Hepatocyte (in vitro differentiated cells): ENCODE measurements around the gene FNDC3B. TPM values are rescaled to one million over a fixed set of nuclear protein-coding genes. Genes with fewer than 3 reads are reported as not detected.

Experiments used
- DNase-seq: peaks from one replicate; pipeline ENCODE4 v3.0.0-alpha.2; 2016; ENCODE audit warnings: low spot score
- H2AFZ ChIP-seq: fragments of 200-600 bp; sonication (generic); 2 replicates; pipeline ENCODE4 v1.6.0; 2016; ENCODE audit warnings: antibody characterized with exemption, mild to moderate bottlenecking
- H3K27ac ChIP-seq: fragments of 200-600 bp; sonication (generic); 2 replicates; pipeline ENCODE4 v1.5.1; 2016; ENCODE audit warnings: mild to moderate bottlenecking
- H3K27me3 ChIP-seq: fragments of 200-600 bp; sonication (generic); 2 replicates; pipeline ENCODE4 v1.6.1; 2016
- H3K36me3 ChIP-seq: fragments of 200-600 bp; sonication (generic); replicated peaks from 2 replicates; pipeline ENCODE4 v1.5.1; 2016; ENCODE audit warnings: low read depth; ENCODE audit not compliant: insufficient read depth
- H3K4me1 ChIP-seq: fragments of 200-600 bp; sonication (generic); 2 replicates; pipeline ENCODE4 v1.5.1; 2016; ENCODE audit warnings: mild to moderate bottlenecking, moderate library complexity; ENCODE audit not compliant: insufficient read depth
- H3K4me2 ChIP-seq: fragments of 200-600 bp; sonication (generic); 2 replicates; pipeline ENCODE4 v1.6.0; 2016
- H3K4me3 ChIP-seq: fragments of 200-600 bp; sonication (generic); 2 replicates; pipeline ENCODE4 v1.5.1; 2016; ENCODE audit warnings: mild to moderate bottlenecking
- H3K79me2 ChIP-seq: fragments of 200-600 bp; sonication (generic); 2 replicates; pipeline ENCODE4 v1.6.0; 2017; ENCODE audit warnings: mild to moderate bottlenecking
- H3K9me2 ChIP-seq: fragments of 200-600 bp; sonication (generic); replicated peaks from 2 replicates; pipeline ENCODE4 v1.6.0; 2017; ENCODE audit warnings: mild to moderate bottlenecking; ENCODE audit not compliant: insufficient read depth
- H3K9me3 ChIP-seq: fragments of 200-600 bp; sonication (generic); 2 replicates; pipeline ENCODE4 v1.5.1; 2016; ENCODE audit warnings: low read depth, mild to moderate bottlenecking
- H4K20me1 ChIP-seq: fragments of 200-600 bp; sonication (generic); 2 replicates; pipeline ENCODE4 v1.6.0; 2016; ENCODE audit warnings: mild to moderate bottlenecking; ENCODE audit not compliant: insufficient read depth, poor library complexity, severe bottlenecking
- CTCF ChIP-seq: fragments of 200-600 bp; sonication (generic); IDR thresholded peaks from 2 replicates; pipeline ENCODE4 v1.5.1; 2016; ENCODE audit warnings: antibody characterized with exemption, mild to moderate bottlenecking; ENCODE audit not compliant: poor library complexity
- EZH2 ChIP-seq: fragments of 200-600 bp; sonication (generic); IDR thresholded peaks from 2 replicates; pipeline ENCODE4 v1.6.1; 2016; ENCODE audit warnings: antibody characterized with exemption, mild to moderate bottlenecking, borderline replicate concordance
- EZH2phosphoT487 ChIP-seq: fragments of 200-600 bp; sonication (generic); IDR thresholded peaks from one replicate; pipeline ENCODE4 v1.6.1; 2018; ENCODE audit warnings: antibody characterized with exemption, mild to moderate bottlenecking, low read depth, moderate library complexity; ENCODE audit not compliant: unreplicated experiment, severe bottlenecking
- WGBS: methylation state at CpG from one replicate; pipeline ENCODE4 v1.1.6; 2016; ENCODE audit warnings: low lambda C conversion rate; ENCODE audit errors: missing lambda C conversion rate; 5-methylcytosine and 5-hydroxymethylcytosine counted together
- polyA plus RNA-seq: library from polyadenylated mRNA; unstranded; fragments of >200 nt; fragmentation: Nextera tagmentation; extraction: Ambion mirVana; gene quantifications from 2 replicates; pipeline ENCODE4 v1.2.1, GENCODE V29; 2016
- total RNA-seq: library from RNA; depleted of rRNA; stranded (reverse); fragments of >200 nt; gene quantifications from 2 replicates; pipeline ENCODE4 v1.2.3, GENCODE V29; 2014

FNDC3B gene
- total and polyA plus RNA-seq, 2 experiments from 2014 or later: 61.2 to 113 TPM

GRCh38 chr3:172112734-172113120, 73.3 kb downstream of the FNDC3B start:
- peaks cover 94% of the 10 kb centered on the region for H3K79me2 ChIP-seq

GRCh38 chr3:172113710-172114109, 74.3 kb downstream of the FNDC3B start:
- H3K9me3 ChIP-seq: no peaks in the 10 kb centered on the region
- no peaks in the 10 kb centered on the region for H3K27me3 ChIP-seq
- H3K4me1 ChIP-seq: no peaks in the 10 kb centered on the region
- peaks cover 92% of the 10 kb centered on the region for H3K79me2 ChIP-seq
- 96% methylated on average over 5 of the region's 5 CpGs for WGBS
- no peaks in the 10 kb centered on the region for H3K9me2 ChIP-seq
- H3K4me2 ChIP-seq: no peak overlapping the region
- H3K36me3 ChIP-seq: no peaks in the 10 kb centered on the region
- H3K4me3 ChIP-seq: no peak overlapping the region
- no peak overlapping the region for H2AFZ ChIP-seq
- no peak overlapping the region for H3K27ac ChIP-seq
- DNase-seq: no peak
- H4K20me1 ChIP-seq: peaks cover 45% of the 10 kb centered on the region
- TF ChIP-seq CTCF: no peak
- no peak for TF ChIP-seq EZH2phosphoT487
- no peak for TF ChIP-seq EZH2

More at GRCh38 chr3:172112734-172113120, 73.3 kb downstream of the FNDC3B start:
- WGBS: 93% methylated on average over 5 of the region's 5 CpGs
- peaks cover 8% of the 10 kb centered on the region for H3K4me1 ChIP-seq
- peaks cover 55% of the 10 kb centered on the region for H4K20me1 ChIP-seq
- H3K4me3 ChIP-seq: no peak overlapping the region
- DNase-seq: no peak
- H3K4me2 ChIP-seq: no peak overlapping the region
- no peak overlapping the region for H2AFZ ChIP-seq
- no peaks in the 10 kb centered on the region for H3K27me3 ChIP-seq
- TF ChIP-seq EZH2 (no peak), EZH2phosphoT487 (no peak), CTCF (no peak)
- no peaks in the 10 kb centered on the region for H3K9me2 ChIP-seq
- no peaks in the 10 kb centered on the region for H3K36me3 ChIP-seq
- no peak overlapping the region for H3K27ac ChIP-seq
- no peaks in the 10 kb centered on the region for H3K9me3 ChIP-seq

GRCh38 chr3:172115059-172115458, 75.7 kb downstream of the FNDC3B start:
- Histone ChIP-seq H4K20me1 (peaks cover 42% of the 10 kb centered on the region), H2AFZ (no peak overlapping the region), H3K9me2 (no peaks in the 10 kb centered on the region), H3K4me2 (no peak overlapping the region), H3K4me1 (peaks cover 3% of the 10 kb centered on the region), H3K27me3 (no peaks in the 10 kb centered on the region), H3K36me3 (no peaks in the 10 kb centered on the region), H3K27ac (no peak overlapping the region), H3K9me3 (no peaks in the 10 kb centered on the region), H3K79me2 (peaks cover 87% of the 10 kb centered on the region), H3K4me3 (no peak overlapping the region)
- no peak for TF ChIP-seq EZH2phosphoT487
- TF ChIP-seq EZH2: no peak
- no peak for TF ChIP-seq CTCF
- 100% methylated on average over 1 of the region's 1 CpG for WGBS
- DNase-seq: no peak

GRCh38 chr3:172115787-172116186, 76.4 kb downstream of the FNDC3B start:
- H3K9me3 ChIP-seq: no peaks in the 10 kb centered on the region
- no peaks in the 10 kb centered on the region for H3K9me2 ChIP-seq
- no peak overlapping the region for H3K27ac ChIP-seq
- no peaks in the 10 kb centered on the region for H3K36me3 ChIP-seq
- peaks cover 3% of the 10 kb centered on the region for H3K4me1 ChIP-seq
- no peak for TF ChIP-seq EZH2phosphoT487
- no peak for TF ChIP-seq EZH2
- H3K79me2 ChIP-seq: peaks cover 85% of the 10 kb centered on the region
- no peak overlapping the region for H2AFZ ChIP-seq
- no peak for DNase-seq
- no peak overlapping the region for H3K4me2 ChIP-seq
- no peak overlapping the region for H3K4me3 ChIP-seq
- no peaks in the 10 kb centered on the region for H3K27me3 ChIP-seq
- WGBS: 77% methylated on average over 4 of the region's 4 CpGs
- H4K20me1 ChIP-seq: peaks cover 35% of the 10 kb centered on the region
